Stimulated activated CD4-positive, alpha-beta T cell treated with anti-CD3 and anti-CD28 coated beads, Interleukin-4, amount 100 ng/mL, for 48 hours (primary cell): Measurements from ENCODE around the gene GAA.
"Not testable (repeated sequence)": the region's sequence is repeated elsewhere in the genome, so short reads cannot be mapped to it uniquely, and the experiment has no call there.

ENCODE experiments used
- DNase-seq, 2 donors: peaks; one replicate each; pipeline ENCODE4 v3.0.0-alpha.2; 2020; ENCODE audit warnings: low read depth in 2 of 2

Gene GAA

GRCh38 chr17:80083136-80083661, 18.2 kb upstream of the GAA start:
- DNase-seq, result no peak

- DNase-seq, result no peak
Measured at GRCh38 chr17:80084773-80085172, 16.6 kb upstream of the GAA start.

- no peak for DNase-seq
Measured at GRCh38 chr17:80086081-80086480, 15.3 kb upstream of the GAA start.

GRCh38 chr17:80086616-80087015, 14.8 kb upstream of the GAA start:
- DNase-seq, result no peak

- no peak for DNase-seq
Measured at GRCh38 chr17:80087346-80088265, 13.8 kb upstream of the GAA start.

GRCh38 chr17:80089762-80090161, 11.6 kb upstream of the GAA start:
- no peak for DNase-seq

GRCh38 chr17:80090164-80090563, 11.2 kb upstream of the GAA start:
- not testable (repeated sequence) for DNase-seq

GRCh38 chr17:80091376-80091775, 10.0 kb upstream of the GAA start:
- DNase-seq, result no peak

- no peak for DNase-seq
Measured at GRCh38 chr17:80092959-80093358, 8.4 kb upstream of the GAA start.

GRCh38 chr17:80095038-80095843, 6.1 kb upstream of the GAA start:
- no peak for DNase-seq

GRCh38 chr17:80095844-80096475, 5.4 kb upstream of the GAA start:
- DNase-seq, result no peak

- no peak for DNase-seq
Measured at GRCh38 chr17:80096561-80097021, 4.8 kb upstream of the GAA start.

GRCh38 chr17:80097127-80097621, 4.2 kb upstream of the GAA start:
- DNase-seq, result no peak

GRCh38 chr17:80097844-80098691, 3.3 kb upstream of the GAA start:
- DNase-seq, result no peak

GRCh38 chr17:80099291-80100034, 1.9 kb upstream of the GAA start:
- DNase-seq, result no peak

- DNase-seq, result no peak
Measured at GRCh38 chr17:80100035-80100323, 1.4 kb upstream of the GAA start.

- DNase-seq, result no peak
Measured at GRCh38 chr17:80101946-80102663, 724 bp downstream of the GAA start.

GRCh38 chr17:80102664-80103448, 1.5 kb downstream of the GAA start:
- no peak for DNase-seq
